ENCODE measurements around the gene MCAM.

MCAM gene

GRCh38 chr11:119323532-119324033 lies 6.7 kb upstream of the MCAM start:
- no peak for DNase-seq (ENCODE audit: insufficient read length, low spot score)
- peak; percentile 11 for FAIRE-seq
- peak; percentile 87 for TF ChIP-seq CTCF (IDR thresholded peaks at IDR 0.05; ENCODE audit: insufficient read depth, missing control alignments)

- DNase-seq (ENCODE audit: insufficient read length, low spot score) (no peak), FAIRE-seq (no peak)
- no peak for TF ChIP-seq CTCF (IDR thresholded peaks at IDR 0.05; ENCODE audit: insufficient read depth, missing control alignments)
Observed at GRCh38 chr11:119322921-119323531, 6.1 kb upstream of the MCAM start.

GRCh38 chr11:119322360-119322739 lies 5.4 kb upstream of the MCAM start:
- TF ChIP-seq CTCF (IDR thresholded peaks at IDR 0.05; ENCODE audit: insufficient read depth, missing control alignments), result no peak
- DNase-seq (ENCODE audit: insufficient read length, low spot score) (no peak), FAIRE-seq (no peak)

DNA sequence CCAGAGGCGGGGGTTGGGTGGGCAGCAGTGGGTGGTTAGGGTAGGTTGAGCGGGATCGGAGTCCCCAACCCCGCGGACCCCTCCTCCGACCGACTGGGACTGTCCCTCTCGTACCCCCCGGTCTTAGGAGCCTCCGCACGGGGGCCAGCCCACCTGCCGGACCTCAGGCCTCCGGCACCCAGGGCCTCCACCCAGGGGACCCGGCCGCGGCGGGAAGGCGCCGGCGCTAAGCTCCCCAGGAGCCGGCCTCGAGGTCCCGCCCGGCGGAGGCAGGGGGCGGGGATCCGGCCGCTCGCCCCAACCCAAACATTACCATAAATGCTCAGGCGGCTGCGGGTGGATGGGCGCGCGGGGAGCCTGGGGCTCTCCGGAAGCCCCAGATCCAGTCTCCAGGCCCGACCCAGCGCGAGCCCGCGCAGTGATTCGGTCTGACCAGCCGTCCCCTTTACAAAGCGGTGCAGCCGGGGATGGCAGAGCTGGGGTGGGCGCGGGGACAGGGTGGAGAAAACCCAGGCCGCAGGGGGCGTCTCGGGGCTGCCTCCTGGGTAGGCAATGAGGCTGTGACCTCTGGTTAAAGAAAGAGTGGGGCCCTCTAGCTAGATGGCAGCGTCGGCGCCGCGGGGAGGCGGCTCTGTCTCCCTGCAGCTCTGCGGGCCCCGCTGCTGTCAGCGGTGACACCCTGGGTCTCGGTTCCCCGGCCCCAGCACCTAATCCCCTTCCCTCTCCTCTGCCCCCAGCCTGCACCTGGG lies 4.0 kb upstream of the MCAM start:
- FAIRE-seq, result no peak
- DNase-seq (ENCODE audit: insufficient read length, low spot score), result peak; percentile 83
- no peak for TF ChIP-seq CTCF (IDR thresholded peaks at IDR 0.05; ENCODE audit: insufficient read depth, missing control alignments)

DNA sequence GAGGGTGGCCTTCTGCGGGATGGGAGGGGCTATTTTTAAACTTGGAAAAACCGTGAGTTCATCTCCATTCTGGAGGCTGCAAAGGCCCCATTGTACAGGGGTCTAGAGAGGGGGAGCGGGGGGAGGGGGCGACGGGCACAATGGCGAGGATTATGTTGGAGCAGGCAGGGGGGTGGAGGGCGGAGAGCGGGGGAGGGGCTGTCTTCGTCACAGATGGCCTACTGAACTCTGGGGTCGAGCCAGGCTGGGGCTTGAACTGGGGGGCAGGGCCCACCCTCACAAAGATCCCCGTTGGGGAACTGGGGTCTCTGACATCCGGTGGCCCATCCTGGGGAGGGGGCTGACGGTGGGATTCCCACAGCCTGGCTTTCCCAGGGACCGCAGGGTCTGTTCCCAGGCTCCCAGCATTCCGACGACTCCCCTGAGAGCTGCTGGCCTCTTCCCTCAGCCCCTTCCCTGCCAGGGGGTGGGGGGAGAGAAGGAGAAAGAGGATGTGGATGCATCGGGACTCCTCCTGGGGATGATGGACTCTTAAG lies 3.4 kb upstream of the MCAM start:
- TF ChIP-seq CTCF (IDR thresholded peaks at IDR 0.05; ENCODE audit: insufficient read depth, missing control alignments), result no peak
- DNase-seq (ENCODE audit: insufficient read length, low spot score) (no peak), FAIRE-seq (no peak)

DNA sequence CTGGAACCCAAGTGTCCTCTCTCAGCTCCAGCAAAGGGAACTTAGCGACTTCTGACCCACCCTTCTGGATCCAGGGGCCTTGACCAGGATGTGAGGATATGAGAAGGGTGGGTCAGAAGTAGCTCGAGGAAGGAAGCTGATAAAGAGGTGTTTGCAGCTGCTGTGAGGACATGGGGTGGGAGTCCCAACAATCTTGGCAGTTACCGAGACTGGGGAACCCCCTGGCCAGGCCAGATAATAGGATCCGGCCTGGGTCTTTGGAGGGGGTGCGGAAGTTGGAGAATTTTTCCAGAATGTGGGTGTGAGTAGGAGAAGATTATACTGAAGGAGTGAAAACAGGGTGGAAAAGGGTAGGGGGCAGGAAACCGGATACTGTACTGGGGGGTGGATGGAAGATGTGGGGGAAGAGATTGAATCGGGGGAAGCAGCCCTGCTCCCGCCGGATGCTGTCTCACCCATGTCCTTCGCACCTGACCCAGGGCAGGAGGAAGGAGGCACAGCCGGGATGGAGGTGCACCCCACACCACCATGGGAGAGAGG lies 2.8 kb upstream of the MCAM start:
- TF ChIP-seq CTCF (IDR thresholded peaks at IDR 0.05; ENCODE audit: insufficient read depth, missing control alignments), result no peak
- FAIRE-seq, result no peak
- DNase-seq (ENCODE audit: insufficient read length, low spot score), result no peak
